ENCODE data around the gene IL1F10.

GRCh38 chr2:113064281-113064680, 3.5 kb upstream of the IL1F10 start:
- TF ChIP-seq CTCF (conservative IDR thresholded peaks at IDR 0.05; ENCODE audit: low read length): no peak
- TF ChIP-seq EZH2phosphoT487 (IDR thresholded peaks at IDR 0.05; ENCODE audit: borderline replicate concordance, low read depth, low read length): no peak
